Muscle of back (tissue), 11 donors: ENCODE data around the gene SLC9C2. TPM values are rescaled to one million over a fixed set of nuclear protein-coding genes. Genes with fewer than 3 reads are reported as not detected.
"Not testable (repeated sequence)": the region's sequence is repeated elsewhere in the genome, so short reads cannot be mapped to it uniquely, and the experiment has no call there.

Experiments used
- DNase-seq, 3 donors: peaks; one replicate each; pipeline versions ENCODE4 v3.0.0 to v3.0.0-alpha.2; 2013
- polyA plus RNA-seq, 10 donors: library from polyadenylated mRNA; unstranded; fragments of 120-200 nt; gene quantifications; one replicate each; pipeline ENCODE4 v1.2.1, GENCODE V29; 2013; ENCODE audit not compliant: insufficient read length in 10 of 10

Gene SLC9C2
- polyA plus RNA-seq, 10 donors, result not detected

DNA sequence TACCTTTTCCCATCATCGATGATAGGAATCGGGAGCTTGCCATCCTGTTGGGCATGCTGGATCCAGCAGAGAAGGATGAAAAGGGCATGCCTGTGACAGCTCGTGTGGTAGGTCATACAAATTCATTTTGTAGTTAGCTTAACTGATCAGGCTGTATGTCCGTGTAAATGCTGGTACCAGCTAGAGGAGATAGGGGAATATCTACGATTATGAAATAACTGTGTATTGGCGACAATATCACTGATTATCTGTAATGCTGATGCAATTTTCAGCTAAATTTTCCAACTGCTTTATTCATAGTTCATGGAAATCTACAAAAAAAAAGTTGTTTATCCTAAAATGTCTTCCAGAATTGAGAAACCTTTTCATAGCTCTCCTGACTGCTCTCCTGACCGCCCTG lies 117.5 kb downstream of the SLC9C2 start:
- DNase-seq, result no peak

DNA sequence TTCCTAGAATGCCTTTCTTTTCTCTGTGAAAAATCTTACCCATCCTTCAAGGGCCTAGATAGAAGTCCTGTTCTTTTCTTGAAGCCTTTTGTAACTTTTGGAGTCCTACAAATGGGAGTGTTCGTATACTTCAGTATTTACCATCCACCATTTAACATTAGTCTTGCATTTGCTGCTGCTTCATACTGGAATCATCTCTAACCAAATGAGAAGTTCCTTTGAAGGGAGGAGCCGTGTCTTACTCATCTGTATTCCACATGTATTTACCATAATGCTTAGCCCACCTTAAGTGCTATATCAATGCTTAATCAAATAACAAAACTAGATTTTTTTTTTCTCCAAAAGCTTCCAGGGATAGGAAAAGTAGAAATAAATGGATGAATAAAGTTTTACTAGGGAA lies 118.6 kb downstream of the SLC9C2 start:
- DNase-seq, result no peak

DNA sequence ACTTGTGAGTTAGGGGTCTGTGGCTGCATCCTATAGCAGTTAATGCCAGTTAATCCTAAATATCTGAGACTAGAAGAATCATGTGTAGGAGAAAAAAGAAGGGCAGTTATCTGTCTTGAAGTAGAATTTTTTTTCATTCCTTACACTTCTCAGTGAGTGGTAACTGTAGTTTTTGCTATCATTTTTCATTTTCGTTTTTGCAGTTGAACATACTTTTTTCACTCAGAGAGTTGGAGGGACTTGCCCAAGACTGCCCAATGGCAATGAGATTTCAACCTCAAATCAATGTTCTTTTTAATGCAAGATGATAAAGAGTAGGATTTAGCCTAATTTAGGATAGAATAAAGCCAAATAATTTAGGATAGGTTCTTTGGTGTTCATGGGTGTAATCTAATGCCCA lies 120.2 kb downstream of the SLC9C2 start:
- DNase-seq, result no peak

DNA sequence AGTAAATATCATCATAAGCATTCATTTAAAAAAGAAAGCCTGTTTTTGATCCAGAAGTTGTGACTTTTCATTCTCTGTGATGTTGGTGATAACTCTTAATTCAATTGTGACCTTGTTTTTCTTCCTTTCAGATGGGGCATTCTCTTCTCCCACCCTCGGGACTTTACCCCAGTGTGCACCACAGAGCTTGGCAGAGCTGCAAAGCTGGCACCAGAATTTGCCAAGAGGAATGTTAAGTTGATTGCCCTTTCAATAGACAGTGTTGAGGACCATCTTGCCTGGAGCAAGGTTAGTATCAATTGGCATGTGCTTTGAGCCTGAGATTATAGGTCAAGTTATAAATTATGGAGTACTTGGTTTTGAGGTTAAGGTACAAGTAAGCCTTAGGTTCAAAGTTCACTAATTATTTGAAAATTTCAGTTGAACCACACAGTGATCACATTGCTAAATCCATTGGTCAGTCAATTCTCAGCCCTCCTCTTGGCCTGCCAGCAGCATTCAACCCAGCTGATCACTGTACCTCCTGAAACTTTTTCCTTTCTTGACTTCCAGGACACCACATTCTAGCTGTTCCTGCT lies 121.6 kb downstream of the SLC9C2 start:
- DNase-seq, result no peak

DNA sequence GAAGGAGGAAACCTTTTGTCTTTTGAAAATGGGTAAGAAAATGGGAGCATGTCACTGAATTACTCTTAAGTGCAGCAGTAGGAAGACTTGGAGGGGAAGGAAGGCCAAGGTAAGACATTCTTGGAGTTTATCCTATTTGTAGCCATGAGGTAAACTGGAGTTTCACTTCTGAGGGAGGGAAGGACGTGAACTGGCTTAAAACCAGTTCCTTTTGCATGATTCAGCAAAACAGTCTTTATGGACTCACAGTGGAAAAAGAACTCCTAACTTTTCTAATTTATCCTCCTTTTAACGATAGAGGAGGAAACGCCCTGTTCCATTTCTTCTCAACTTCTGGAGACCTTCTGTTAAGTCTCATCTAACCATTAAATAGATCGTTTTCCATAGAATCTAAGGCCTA lies 123.2 kb downstream of the SLC9C2 start:
- no peak for DNase-seq

DNA sequence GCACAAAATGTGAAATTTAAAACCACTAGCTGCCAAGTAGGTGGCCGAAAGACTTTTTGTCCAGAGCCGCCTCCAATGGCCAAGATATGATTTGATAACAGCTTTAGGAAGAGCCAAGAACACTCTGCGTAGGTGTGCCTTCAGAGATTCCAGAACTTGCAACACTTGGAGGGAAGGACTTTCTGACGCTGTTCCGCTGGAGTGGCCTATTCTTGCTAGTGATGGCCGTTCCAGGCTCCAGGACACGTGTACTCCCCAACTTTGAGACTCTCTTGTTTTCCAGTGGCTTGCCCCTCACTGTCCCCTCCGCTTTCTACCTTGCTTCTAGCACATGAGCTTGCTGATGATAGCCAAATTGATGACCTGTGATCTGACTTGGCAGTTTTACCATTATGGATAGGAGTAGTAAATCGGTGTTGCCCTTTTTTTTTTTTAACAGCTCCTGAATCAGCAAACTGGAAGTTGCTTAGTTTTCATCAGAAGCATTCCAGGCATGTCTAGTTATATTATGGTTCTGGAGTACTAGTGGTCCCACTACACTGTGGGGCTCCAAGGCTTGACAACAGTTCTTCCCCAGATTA lies 124.7 kb downstream of the SLC9C2 start:
- DNase-seq, result peak; percentile 57 to 87 (median 67)

DNA sequence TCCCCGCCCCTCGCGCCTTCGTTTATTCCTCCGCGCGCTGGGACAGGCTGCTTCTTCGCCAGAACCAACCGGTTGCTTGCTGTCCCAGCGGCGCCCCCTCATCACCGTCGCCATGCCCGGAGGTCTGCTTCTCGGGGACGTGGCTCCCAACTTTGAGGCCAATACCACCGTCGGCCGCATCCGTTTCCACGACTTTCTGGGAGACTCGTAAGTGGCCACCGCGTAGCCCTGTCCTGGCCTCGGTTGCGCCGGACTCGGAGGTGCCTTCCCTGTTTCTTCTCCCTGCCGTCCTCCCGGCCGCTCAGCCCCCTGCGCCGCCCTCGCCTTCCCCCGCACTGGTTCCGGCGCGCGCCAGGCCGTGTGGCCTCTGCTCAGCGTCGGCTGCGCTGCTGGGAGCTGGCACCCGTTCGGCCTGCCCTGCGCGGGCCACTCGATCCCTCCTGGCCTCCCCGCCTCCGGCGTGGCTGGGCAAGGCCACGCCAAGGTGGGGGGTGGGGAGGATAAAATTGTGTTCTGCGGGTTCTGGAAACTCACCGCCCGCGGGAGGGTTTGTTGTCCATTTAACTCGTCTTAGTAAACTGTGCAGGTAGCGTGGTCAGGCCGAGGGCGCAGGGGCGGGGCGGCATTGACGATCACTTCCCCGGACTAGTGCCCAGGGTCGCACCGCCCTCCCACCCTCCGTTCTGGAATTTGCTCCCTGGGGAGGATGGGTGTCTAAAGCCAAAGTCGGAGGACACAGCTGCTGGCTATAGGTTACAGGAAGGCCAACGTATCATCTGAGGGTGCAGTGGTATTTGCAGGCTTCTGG lies 125.4 kb downstream of the SLC9C2 start, which contains the start of gene PRDX6:
TSS of gene PRDX6 (plus strand) at position 50 of the 808 bp plus-strand sequence. CDS start at position 113, 63 bp downstream.
- peak; percentile 86 to 93 (median 88) for DNase-seq

DNA sequence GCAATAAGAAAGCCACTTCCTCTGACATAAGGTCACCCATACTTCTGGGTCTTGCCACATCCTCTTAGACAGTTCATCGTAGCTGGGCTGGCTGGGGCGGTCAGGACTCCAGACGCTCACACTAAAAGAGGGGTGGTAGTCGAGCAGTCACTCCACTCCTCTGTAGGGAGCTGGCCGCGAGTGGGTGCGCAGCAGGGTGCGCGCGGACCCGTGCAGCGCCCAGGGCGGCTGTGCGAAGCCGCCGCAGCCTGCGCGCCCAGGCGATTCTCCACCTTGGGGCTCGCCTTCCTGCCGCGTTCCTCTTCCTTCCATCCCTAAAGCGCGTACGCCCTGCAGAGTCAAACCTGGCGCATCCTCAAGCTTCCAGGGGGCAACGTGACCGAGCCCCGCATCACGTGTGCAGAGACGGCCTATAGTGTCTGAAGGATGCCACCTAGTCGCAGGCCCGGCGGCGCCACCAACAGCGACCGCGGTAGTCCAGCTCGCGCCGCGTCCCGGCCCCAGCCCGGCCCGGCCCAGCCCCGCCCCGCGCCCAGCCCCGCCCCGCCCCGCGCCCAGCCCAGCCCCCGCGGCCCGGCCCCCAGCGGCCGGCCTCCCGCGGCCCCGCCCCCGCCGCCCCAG lies 126.1 kb downstream of the SLC9C2 start:
- DNase-seq, result peak; percentile 90 to 95 (median 91)

DNA sequence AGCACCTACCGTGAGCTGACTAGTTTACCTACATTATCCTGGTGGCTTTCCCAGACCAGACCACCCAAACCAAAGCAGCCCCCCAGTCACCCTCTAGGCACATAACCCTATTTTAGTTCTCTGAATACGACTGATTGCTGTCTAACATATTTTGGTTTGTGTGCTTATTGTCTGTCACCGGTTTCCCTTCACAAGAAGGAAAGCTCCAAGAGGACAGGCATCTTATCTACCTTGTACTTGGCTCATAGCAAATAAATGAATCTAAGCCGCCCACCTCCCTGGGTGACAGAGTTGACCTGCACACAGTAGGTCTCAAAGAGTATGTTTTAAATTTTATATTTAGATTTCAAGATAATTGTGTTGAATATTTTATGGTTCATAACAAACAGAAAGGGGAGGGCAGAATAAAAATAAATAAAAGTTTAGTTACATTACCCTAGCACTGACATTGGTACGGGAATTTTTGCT lies 126.6 kb downstream of the SLC9C2 start:
- DNase-seq, result peak in 1 of 3 donors; percentile 4

DNA sequence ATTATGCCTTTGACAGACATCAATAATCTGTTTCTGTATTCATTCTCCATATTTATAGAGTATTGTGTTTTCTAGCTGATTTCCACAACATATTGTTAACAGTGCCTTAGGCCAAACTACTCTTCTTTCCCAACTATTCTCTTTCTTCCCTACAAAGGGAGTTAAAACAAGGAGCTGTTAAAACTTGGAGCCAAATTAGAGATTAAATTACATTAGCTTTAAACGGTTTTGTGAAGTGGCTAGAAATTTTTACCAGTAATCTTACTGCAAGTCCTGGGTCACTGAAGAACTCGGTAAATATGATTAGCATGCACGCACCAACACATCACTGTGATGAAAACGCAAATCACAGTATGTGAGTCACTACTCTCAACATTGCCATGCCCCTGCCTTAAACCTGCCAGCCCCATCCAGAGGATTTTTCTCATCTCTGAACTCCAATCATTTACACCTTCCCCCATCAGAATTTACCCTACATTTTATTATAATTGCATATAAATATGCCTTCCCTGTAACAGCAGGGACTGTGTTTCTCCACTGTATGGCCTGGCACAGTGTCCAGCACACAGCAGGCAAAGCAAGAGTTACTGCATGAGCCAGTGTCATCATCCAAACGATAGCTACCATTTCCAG lies 127.2 kb downstream of the SLC9C2 start:
- peak in 2 of 3 donors; percentile 12 to 49 for DNase-seq

DNA sequence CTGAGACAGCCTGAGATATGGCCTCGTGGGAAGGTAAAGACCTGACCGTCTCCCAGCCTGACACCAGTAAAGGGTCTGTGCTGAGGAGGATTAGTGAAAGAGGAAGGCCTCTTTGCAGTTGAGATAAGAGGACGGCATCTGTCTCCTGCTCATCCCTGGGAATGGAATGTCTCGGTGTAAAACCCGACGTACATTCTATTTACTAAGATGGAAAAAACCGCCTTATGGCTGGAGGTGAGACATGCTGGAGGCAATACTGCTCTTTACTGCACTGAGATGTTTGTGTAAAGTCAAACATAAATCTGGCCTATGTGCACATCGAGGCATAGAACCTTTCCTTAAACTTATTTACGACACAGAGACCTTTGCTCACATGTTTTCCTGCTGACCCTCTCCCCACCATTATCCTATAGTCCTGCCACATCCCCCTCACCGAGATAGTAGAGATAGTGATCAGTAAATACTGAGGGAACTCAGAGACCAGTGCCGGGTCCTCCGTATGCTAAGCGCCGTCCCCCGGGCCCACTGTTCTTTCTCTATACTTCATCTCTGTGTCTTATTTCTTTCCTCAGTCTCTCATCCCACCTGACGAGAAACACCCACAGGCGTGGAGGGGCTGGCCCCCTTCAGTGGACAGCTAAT lies 128.0 kb downstream of the SLC9C2 start:
- DNase-seq, result not testable (repeated sequence)

DNA sequence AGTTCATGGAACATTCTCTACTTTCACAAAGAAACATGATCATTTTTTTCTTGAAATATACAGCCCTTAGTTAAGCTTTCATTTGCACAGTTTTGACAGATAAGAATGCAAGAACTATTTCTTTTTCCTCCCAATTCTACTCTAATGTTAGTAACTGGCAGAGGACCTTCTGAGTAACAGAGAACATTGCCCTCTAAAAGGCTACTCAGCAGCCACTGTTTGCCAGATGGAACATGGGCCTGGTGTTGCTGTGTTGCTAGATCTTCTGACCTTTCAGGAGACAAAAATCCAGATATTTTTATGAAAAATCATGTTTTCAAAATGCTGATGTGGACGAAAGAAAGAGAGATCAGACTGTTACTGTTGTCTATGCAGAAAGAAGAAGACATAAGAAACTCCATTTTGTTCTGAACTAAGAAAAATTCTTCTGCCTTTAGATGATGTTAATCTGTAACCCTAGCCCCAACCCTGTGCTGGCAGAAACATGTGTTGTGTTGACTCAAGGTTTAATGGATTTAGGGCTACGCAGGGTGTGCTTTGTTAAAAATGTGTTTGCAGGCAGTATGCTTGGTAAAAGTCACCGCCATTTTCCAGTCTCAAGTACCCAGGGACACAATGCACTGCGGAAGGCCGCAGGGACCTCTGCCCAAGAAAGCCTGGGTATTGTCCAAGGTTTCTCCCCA lies 128.6 kb downstream of the SLC9C2 start:
- no peak for DNase-seq

DNA sequence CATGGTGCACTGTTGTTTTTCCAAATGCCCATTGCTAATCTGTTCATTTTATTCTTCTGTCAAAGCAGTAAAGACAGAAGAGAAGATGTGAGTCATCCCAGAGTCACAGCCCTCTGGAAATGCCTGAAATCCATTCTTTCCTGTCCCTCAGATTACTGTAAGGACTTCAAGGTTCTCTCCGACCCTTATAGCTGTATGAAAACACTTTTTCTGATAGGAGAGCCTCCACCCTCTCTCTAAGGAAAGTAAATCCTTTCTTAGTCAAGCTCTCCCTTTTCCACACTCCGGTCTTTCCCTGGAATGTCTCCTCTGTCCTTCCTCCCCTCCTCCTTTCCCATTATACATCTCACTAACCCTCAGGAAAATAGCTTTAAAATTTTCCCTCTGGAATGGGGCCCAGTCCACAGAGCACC lies 129.3 kb downstream of the SLC9C2 start:
- no peak for DNase-seq

DNA sequence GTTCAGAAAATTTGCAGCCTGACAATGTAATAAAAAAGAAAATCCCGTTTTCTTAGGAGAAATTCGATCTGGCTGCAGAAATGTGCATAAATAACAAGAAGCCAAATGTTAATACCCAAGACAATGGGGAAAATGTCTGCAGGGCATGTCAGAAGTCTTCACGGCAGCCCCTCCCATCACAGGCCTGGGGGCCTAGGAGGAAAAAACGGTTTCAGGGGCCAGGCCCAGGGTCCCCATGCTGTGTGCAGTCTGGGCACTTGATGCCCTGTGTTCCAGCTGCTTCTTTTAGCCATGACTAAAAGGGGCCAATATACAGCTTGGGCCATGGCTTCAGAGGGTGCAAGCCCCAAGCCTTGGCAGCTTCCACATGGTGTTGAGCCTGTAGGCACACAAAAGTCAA lies 132.3 kb downstream of the SLC9C2 start:
- DNase-seq, result no peak

DNA sequence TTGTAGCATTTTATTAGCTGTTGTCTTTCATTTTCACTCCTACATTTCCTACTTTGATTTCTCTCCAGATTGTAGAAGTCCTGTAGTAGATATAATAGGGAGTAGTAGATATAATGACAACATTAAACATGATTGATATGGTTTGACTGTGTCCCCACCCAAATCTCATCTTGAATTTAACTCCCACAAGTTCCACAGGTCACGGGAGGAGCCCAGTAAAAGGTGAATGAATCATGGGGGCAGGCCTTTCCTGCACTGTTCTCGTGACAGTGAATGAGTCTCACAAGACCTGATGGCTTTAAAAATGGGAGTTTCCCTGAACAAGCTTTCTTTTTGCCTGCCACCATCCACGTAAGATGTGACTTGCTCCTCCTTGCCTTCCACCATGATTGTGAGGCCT lies 133.2 kb downstream of the SLC9C2 start:
- no peak for DNase-seq

DNA sequence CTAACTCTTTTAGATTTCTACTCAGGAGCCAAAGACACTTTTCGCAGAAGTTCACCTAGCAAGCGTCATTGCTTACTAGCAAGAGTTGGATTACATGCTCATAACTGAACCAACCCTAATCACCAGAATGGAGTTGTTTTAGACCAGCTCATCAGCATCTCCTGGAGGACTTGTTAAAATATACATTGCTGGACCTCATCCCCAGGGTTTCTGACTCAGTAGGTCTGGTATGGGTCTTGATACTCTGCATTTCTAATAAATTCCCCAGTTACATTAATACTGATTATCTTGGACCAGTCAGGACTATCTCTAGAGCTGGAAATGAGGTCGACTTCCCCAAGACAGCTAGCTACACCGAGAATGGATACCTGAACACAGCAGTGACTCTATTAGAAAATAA lies 135.4 kb downstream of the SLC9C2 start:
- no peak for DNase-seq

DNA sequence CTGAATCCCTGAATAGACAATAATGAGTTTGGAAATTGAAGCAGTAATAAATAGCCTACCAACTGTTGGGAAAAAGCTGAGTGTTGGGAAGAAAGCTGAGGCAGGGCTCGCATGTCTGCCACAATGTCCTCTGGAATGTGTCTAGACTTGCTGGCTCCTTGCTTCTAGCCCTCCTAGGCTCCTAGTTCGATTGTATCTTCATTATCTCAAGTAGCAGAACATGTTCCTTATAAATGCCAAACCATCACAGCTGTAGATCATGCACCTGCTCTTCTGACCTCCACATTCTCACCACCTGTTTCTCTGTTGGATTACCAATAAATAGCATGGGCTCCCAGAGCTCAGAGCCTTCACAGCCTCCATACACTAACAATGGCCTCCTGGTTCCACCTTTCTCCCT lies 138.7 kb downstream of the SLC9C2 start:
- DNase-seq, result peak in 1 of 3 donors; percentile 2

DNA sequence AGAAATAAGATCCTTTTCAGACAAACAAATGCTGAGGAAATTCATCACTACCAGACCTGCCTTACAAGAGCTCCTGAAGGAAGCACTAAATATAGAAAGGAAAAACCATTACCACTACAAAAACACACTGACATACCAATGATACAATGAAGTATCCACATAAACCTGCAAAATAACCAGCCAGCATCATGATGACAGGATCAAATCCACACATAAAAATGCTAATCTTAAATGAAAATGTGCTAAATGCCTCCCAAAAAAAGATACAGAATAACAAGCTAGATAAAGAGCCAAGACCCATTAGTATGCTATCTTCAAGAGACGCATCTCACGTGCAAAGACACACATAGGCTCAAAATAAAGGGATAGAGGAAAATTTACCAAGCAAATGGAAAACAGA lies 140.2 kb downstream of the SLC9C2 start:
- DNase-seq, result not testable (repeated sequence)

DNA sequence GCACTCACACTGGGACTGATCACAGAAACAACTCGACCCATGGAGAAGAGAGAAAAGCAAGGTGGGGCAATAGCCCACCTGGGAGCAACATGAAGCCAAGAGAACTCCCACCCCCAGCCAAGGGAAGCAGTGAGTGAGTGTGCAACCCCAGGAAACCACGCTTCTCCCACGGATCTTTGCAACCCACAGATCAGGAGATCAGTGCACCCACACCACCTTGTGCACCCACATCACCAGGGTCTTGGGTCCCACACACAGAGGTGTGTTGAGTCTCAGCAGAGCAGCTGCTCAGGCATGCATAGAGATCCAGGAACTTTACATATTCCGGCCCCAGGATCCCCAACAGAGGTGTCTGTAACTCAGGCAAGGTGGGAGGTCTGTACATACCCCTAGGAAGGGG lies 143.0 kb downstream of the SLC9C2 start:
- DNase-seq, result no peak

DNA sequence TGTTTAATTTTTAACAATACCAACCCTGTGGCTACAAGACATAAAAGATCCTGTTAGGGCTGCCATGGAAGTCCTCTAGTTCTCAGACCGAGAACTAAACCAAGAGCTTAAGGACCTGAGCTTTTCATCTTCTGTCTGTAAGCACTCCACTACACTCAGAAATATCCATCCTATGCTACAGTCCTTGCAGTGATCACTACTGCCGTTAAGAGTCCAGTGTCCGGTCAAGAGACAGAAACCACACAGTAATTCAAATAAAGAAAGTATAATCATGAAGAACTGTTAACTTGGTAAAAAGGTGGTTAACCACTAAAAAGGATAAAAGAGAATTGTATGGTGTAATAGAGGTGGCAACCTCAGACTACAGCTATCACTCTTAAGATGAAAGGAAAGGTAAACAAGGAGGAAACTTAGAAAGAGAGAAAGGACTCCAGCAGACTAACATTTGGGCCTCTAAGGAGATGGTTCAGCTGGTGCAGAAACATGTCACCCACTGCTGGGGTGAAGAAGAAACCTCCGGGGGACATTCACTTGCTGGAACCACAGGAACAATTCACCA lies 147.8 kb downstream of the SLC9C2 start:
- DNase-seq, result no peak
